Large intestine (tissue), 12 donors: Measurements from ENCODE around the gene LIPM. TPM values are rescaled to one million over a fixed set of nuclear protein-coding genes. Genes with fewer than 3 reads are reported as not detected.

Experiments used
- DNase-seq, 2 donors: peaks; one replicate each; pipeline versions ENCODE4 v3.0.0 to v3.0.0-alpha.2; 2013
- H3K27ac ChIP-seq: one replicate; pipeline ENCODE4 v1.5.1; 2013; ENCODE audit warnings: low read length
- H3K27me3 ChIP-seq: 2 replicates; pipeline ENCODE4 v1.6.1; 2013; ENCODE audit warnings: low read length; ENCODE audit not compliant: control insufficient read depth, insufficient read depth
- H3K36me3 ChIP-seq: 2 replicates; pipeline ENCODE4 v1.6.1; 2013; ENCODE audit warnings: low read length; ENCODE audit not compliant: control insufficient read depth, insufficient read depth
- H3K4me1 ChIP-seq: one replicate; pipeline ENCODE4 v1.6.1; 2013; ENCODE audit warnings: low read length; ENCODE audit not compliant: control insufficient read depth, insufficient read depth
- H3K4me3 ChIP-seq: one replicate; pipeline ENCODE4 v1.5.1; 2013; ENCODE audit warnings: low read length
- H3K9me3 ChIP-seq: one replicate; pipeline ENCODE4 v1.6.1; 2013; ENCODE audit warnings: mild to moderate bottlenecking, low read depth, low read length, moderate library complexity; ENCODE audit not compliant: control insufficient read depth
- WGBS: methylation state at CpG from one replicate; pipeline ENCODE4 v1.1.5; 2013; ENCODE audit warnings: low lambda C conversion rate; ENCODE audit not compliant: insufficient coverage; 5-methylcytosine and 5-hydroxymethylcytosine counted together
- long read RNA-seq, 11 donors: transcript quantifications; one replicate each; lab custom pipeline, GENCODE V29; 2026
- polyA plus RNA-seq: library from polyadenylated mRNA; unstranded; fragments of 120-200 nt; gene quantifications from one replicate; pipeline ENCODE4 v1.2.1, GENCODE V29; 2013

The LIPM gene, protein sequence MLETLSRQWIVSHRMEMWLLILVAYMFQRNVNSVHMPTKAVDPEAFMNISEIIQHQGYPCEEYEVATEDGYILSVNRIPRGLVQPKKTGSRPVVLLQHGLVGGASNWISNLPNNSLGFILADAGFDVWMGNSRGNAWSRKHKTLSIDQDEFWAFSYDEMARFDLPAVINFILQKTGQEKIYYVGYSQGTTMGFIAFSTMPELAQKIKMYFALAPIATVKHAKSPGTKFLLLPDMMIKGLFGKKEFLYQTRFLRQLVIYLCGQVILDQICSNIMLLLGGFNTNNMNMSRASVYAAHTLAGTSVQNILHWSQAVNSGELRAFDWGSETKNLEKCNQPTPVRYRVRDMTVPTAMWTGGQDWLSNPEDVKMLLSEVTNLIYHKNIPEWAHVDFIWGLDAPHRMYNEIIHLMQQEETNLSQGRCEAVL
- polyA plus RNA-seq: 0.04 TPM
- long read RNA-seq, donor 1: 0 reads
- long read RNA-seq, donor 2: 0 reads
- long read RNA-seq, donor 3: 0 reads
- long read RNA-seq, donor 4: 0 reads
- long read RNA-seq, donor 5: 0 reads
- long read RNA-seq, donor 6: 0 reads
- long read RNA-seq, donor 7: 0 reads
- long read RNA-seq, donor 8: 0 reads
- long read RNA-seq, donor 9: 0 reads
- long read RNA-seq, donor 10: 0 reads
- long read RNA-seq, donor 11: 0 reads

DNA sequence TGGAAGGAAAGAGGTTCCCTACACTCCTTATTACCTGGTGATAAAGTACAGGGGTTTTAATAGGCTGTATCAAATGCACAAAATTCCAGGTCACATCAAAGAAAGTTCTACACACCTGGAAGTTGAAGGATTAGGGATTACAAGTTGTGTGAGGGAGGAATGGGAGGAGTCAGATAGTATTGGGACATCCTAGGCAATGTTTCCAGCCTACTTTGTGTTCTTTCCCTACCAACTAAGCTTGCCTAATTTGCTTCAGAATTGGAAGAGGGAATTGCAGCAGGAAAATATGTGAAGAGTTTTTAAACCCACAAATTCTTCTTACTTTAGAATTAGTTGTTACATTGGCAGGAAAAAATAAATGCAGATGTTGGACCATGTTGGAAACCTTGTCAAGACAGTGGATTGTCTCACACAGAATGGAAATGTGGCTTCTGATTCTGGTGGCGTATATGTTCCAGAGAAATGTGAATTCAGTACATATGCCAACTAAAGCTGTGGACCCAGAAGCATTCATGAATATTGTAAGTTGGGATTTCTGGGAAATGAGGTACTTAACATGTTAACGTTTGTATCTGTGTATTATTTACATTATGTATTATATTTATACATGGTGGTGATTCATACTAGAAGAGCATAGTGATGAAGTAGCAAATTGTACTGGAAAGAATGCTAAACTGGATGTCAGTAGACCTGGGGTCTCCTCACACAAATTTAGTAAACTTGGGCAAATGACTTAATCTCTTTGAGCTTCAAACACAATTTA, at the start of gene LIPM:
LIPM (plus strand) TSS at position 208 of the 763 bp plus-strand sequence; CDS start at position 375, 167 bp downstream.
- Histone ChIP-seq H3K4me3 (no peak within 1 kb of the TSS), H3K9me3 (no peaks in the 10 kb centered on the region), H3K27me3 (no peaks in the 10 kb centered on the region), H3K27ac (no peak within 1 kb of the TSS), H3K4me1 (no peaks in the 10 kb centered on the region), H3K36me3 (no peaks in the 10 kb centered on the region)
- no CpG with 5 or more reads among the region's 2 CpGs for WGBS
- DNase-seq: no peak

DNA sequence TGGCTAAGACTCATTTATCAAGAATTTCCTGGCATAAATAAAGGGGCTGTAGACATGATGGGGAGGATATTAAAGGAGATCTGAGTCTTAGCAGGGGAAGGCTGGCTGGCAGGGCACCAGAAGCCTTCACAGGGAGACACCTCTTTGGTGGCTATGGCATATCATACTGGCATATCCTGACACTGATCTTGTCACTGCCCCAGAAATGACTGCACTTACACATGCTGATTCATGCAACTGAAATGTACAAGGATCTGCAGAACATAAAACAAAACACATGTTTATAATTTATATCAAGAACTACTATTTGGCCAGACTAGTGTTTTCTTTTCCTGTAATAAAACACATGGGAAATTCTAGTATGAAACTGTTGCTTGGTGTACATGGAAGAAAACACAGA, 48.2 kb upstream of the LIPM start:
- no peaks in the 10 kb centered on the region for H3K36me3 ChIP-seq
- DNase-seq: no peak
- H3K4me3 ChIP-seq: no peak overlapping the region
- H3K27ac ChIP-seq: no peak overlapping the region
- no peaks in the 10 kb centered on the region for H3K9me3 ChIP-seq
- no peaks in the 10 kb centered on the region for H3K4me1 ChIP-seq
- H3K27me3 ChIP-seq: no peaks in the 10 kb centered on the region

DNA sequence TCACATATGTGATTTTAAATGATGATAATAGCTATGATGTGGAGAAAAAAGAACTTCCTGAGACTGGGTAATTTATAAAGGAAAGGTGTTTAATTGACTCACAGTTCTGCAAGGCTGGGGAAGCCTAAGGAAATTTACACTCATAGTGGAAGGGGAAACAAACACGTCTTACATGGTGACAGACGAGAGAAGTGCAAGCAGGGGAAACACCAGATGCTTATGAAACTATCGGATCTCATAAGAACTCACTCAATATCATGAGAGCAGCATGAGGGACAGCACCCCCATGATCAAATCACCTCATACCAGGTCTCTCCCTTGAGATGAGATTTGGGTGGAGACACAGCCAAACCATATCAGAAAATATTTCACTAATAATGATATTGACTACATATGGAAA, 46.8 kb upstream of the LIPM start:
- H3K27me3 ChIP-seq: no peaks in the 10 kb centered on the region
- DNase-seq: no peak
- H3K4me3 ChIP-seq: no peak overlapping the region
- H3K27ac ChIP-seq: no peak overlapping the region
- no CpG with 5 or more reads among the region's 3 CpGs for WGBS
- no peaks in the 10 kb centered on the region for H3K36me3 ChIP-seq
- no peaks in the 10 kb centered on the region for H3K9me3 ChIP-seq
- no peaks in the 10 kb centered on the region for H3K4me1 ChIP-seq

DNA sequence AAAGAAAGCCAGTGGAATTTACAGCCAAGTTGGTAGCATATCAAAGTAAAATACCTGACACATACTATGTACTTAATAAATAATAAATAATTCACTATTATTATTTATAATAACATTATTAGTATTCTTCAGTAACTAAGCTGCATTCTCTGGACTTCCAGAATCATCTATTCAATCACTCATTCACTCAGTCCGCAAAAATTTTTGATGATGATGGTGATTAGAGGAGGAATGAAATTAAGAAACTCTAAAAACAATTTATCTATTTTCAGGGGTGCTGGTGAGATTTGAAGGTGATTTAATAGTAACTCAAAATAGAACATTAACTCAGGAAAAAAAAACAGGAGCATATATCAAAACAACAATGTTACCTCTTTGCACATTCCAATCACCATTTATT, 45.9 kb upstream of the LIPM start:
- H3K9me3 ChIP-seq: no peaks in the 10 kb centered on the region

DNA sequence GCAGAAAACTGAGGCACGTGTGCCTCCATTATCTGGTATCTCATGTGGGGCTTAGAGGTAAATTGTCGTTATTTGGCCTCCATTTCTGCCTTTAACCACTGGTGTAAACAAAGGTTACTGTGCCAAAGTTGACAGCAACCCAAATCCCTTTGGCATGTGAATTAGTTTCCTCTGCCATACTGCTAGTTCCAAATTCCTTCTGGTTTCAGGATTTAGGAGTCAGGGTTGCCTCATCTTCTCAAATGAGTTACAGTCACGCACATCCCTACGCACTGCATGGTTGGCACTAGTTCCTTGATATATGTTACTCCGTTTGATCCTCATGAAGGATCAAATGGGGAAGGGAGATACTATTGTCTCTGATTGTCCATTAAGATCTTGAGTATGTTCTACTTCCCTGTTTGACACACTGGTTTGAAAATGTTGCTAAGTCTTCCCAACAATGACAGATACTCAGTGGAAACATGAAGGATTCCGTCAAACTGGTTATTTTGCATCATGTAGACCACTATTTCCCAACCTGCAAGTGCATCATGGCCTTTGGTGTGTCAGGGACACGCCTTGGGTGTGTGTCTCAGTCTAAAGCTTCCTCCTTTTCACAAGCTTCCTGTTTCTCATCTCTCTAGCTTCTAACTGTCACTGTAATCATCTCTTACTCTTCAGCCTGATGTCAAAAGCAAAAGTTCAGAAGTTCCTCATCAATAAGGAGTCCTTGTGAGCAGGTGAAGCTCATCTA, 43.0 kb upstream of the LIPM start, which contains the start of gene LIPN:
LIPN (plus strand) TSS at position 655 of the 736 bp plus-strand sequence. CDS start 1,386 bp downstream, outside the sequence.
- Histone ChIP-seq H3K27ac (no peak within 1 kb of the TSS), H3K4me1 (no peaks in the 10 kb centered on the region), H3K36me3 (no peaks in the 10 kb centered on the region), H3K27me3 (no peaks in the 10 kb centered on the region), H3K4me3 (no peak within 1 kb of the TSS), H3K9me3 (no peaks in the 10 kb centered on the region)
- 100% methylated on average over 1 of the region's 7 CpGs for WGBS
- DNase-seq: no peak

More for the DNA sequence above, 45.9 kb upstream of the LIPM start:
- no CpG with 5 or more reads among the region's 1 CpG for WGBS
- no peak for DNase-seq
- H3K36me3 ChIP-seq: no peaks in the 10 kb centered on the region
- no peaks in the 10 kb centered on the region for H3K4me1 ChIP-seq
- no peak overlapping the region for H3K27ac ChIP-seq
- H3K27me3 ChIP-seq: no peaks in the 10 kb centered on the region
- no peak overlapping the region for H3K4me3 ChIP-seq

DNA sequence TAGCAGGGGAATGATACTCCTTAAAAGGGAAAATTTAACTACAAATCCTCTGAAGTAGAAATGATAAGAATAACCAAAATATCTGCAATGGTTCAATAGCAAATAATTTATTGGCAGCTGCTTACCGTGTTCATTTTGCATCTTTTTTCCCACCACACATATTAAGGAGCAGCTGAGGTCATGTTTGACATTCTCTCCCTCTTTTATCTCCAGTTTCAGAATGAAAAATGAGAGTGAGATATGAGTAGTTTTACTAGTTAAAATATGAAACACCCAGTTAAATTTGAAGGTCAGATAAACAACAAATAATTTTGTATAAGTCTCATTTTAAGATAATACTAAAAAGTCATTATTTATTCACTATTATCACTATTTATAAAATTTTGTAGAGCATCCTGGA, 39.6 kb upstream of the LIPM start:
- WGBS: 83% methylated on average over 1 of the region's 1 CpG
- Histone ChIP-seq H3K27ac (no peak overlapping the region), H3K9me3 (no peaks in the 10 kb centered on the region), H3K4me3 (no peak overlapping the region), H3K27me3 (no peaks in the 10 kb centered on the region), H3K4me1 (no peaks in the 10 kb centered on the region), H3K36me3 (no peaks in the 10 kb centered on the region)
- DNase-seq: no peak

DNA sequence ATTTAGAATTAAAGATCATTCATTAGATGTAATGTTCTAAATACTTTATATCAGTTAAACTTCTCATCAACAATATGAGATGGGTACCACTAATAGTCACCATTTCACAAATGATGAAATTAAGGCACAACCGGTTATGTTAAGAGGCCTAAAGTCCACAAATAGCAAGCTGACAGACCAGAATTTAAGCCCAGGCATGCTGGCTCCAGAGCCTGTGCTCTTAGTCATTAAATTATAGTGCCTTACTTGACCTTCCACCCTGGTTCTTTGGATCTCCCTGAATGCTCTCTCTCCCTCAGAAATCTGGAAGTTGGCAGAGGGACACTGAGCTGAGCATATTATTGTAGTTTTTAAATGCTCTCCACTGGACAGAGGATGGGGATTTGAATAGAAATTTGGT, 39.1 kb upstream of the LIPM start:
- Histone ChIP-seq H3K9me3 (no peaks in the 10 kb centered on the region), H3K36me3 (no peaks in the 10 kb centered on the region), H3K27ac (no peak overlapping the region), H3K4me3 (no peak overlapping the region), H3K4me1 (no peaks in the 10 kb centered on the region), H3K27me3 (no peaks in the 10 kb centered on the region)
- no peak for DNase-seq
- WGBS: no CpG with 5 or more reads among the region's 1 CpG

DNA sequence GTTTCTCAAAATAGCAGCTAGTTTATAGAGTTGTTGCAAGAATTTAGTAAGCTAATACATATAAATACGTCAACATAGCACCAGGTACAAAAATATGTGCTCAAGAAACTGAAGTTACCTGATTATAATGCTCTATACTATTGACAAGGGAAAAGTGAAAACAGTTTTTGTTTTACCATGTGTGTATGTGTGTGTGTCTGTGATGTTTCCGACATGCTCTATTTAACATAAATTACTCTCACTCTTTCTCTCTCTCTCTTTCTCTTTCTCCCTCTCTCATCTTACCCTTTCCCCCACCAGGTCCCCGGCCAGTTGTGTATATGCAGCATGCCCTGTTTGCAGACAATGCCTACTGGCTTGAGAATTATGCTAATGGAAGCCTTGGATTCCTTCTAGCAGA, 38.4 kb upstream of the LIPM start:
- H3K9me3 ChIP-seq: no peaks in the 10 kb centered on the region
- H3K4me1 ChIP-seq: no peaks in the 10 kb centered on the region
- DNase-seq: peak in 1 of 2 donors; percentile 0
- WGBS: 80% methylated on average over 2 of the region's 3 CpGs
- no peaks in the 10 kb centered on the region for H3K27me3 ChIP-seq
- H3K27ac ChIP-seq: no peak overlapping the region
- no peak overlapping the region for H3K4me3 ChIP-seq
- H3K36me3 ChIP-seq: no peaks in the 10 kb centered on the region

DNA sequence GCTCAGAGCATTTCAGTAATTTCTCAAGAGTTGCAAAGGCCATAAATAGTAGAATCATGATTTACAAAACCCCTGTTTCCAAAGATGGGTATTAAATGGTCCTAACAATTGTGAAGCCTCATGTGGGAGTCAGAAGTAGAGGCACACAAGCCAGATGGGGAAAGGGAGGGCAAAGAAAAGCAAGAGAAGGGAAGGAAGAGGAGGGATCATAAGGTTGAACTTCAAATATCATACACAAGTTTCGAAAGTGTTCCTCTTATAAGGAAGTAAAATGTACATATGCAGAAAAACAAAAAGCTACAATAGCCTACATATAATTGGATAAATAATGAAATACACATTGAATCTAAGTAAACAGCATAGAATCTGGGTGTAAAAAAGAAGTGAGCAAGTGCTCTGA, 36.7 kb upstream of the LIPM start:
- H3K36me3 ChIP-seq: no peaks in the 10 kb centered on the region
- H3K4me3 ChIP-seq: no peak overlapping the region
- no peak overlapping the region for H3K27ac ChIP-seq
- no peaks in the 10 kb centered on the region for H3K4me1 ChIP-seq
- H3K9me3 ChIP-seq: no peaks in the 10 kb centered on the region
- 100% methylated on average over 1 of the region's 1 CpG for WGBS
- DNase-seq: no peak
- no peaks in the 10 kb centered on the region for H3K27me3 ChIP-seq

DNA sequence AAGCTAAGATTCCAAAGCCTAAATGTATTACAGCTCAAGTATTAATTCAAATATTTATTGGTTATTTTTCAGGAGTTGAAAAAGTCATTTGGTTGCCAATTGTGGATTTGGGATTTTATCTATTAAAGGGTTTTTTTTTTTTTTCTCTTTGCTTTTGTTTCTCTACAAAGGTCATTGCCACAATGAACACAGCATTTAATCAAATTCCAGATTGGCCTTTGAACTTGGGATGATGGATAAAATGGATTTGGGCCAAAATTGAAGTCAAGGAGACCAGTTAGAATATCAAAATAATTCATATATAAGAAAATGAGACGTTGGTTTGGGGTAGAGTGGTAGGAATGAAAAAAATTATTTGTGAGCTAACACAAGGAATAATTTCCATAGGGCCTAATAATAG, 33.1 kb upstream of the LIPM start:
- no peak overlapping the region for H3K4me3 ChIP-seq
- no peak for DNase-seq
- no peaks in the 10 kb centered on the region for H3K36me3 ChIP-seq
- H3K27ac ChIP-seq: no peak overlapping the region
- H3K27me3 ChIP-seq: no peaks in the 10 kb centered on the region
- no peaks in the 10 kb centered on the region for H3K9me3 ChIP-seq
- no peaks in the 10 kb centered on the region for H3K4me1 ChIP-seq
- 64% methylated on average over 1 of the region's 1 CpG for WGBS
